ENCODE results near the gene SLC38A9.

SLC38A9 gene

GRCh38 chr5:55750499-55750898 is 38.4 kb upstream of the SLC38A9 start:
- no peak for TF ChIP-seq EZH2 (IDR thresholded peaks at IDR 0.05; ENCODE audit: borderline replicate concordance, low read depth, low read length, severe bottlenecking)
- TF ChIP-seq CTCF (IDR thresholded peaks at IDR 0.05; ENCODE audit: borderline replicate concordance, extremely low read depth, low read length, poor library complexity, severe bottlenecking): no peak
- H3K9me3 ChIP-seq (ENCODE audit: insufficient read depth, low read length, severe bottlenecking): no peaks in the 10 kb centered on the region
- no peak overlapping the region for H3K4me3 ChIP-seq (ENCODE audit: low read depth in 1 of 2, low read length in 2 of 2)
- no peak overlapping the region for H3K9ac ChIP-seq (ENCODE audit: low read depth, low read length)
- no peak overlapping the region for H3K27ac ChIP-seq (ENCODE audit: low read length)
- H3K36me3 ChIP-seq (ENCODE audit: insufficient read depth, low read length): no peaks in the 10 kb centered on the region
- no peaks in the 10 kb centered on the region for H3K79me2 ChIP-seq (ENCODE audit: insufficient read depth, low read length)
- ATAC-seq (ENCODE audit: insufficient read depth, low read depth): no peak
- H2AFZ ChIP-seq (ENCODE audit: low read depth, low read length): no peak overlapping the region
- H3K4me2 ChIP-seq (ENCODE audit: insufficient read depth, low read length): no peak overlapping the region
- DNase-seq: no peak
- H3K27me3 ChIP-seq (ENCODE audit: insufficient read depth, low read length, poor library complexity): peaks cover 2% of the 10 kb centered on the region
- no peaks in the 10 kb centered on the region for H4K20me1 ChIP-seq (ENCODE audit: insufficient read depth, low read length)
- no peaks in the 10 kb centered on the region for H3K4me1 ChIP-seq (ENCODE audit: insufficient read depth, low read length)

GRCh38 chr5:55750063-55750462 is 37.9 kb upstream of the SLC38A9 start:
- Histone ChIP-seq H4K20me1 (ENCODE audit: insufficient read depth, low read length) (no peaks in the 10 kb centered on the region), H3K79me2 (ENCODE audit: insufficient read depth, low read length) (no peaks in the 10 kb centered on the region), H3K4me3 (ENCODE audit: low read depth in 1 of 2, low read length in 2 of 2) (no peak overlapping the region), H3K36me3 (ENCODE audit: insufficient read depth, low read length) (no peaks in the 10 kb centered on the region), H3K9me3 (ENCODE audit: insufficient read depth, low read length, severe bottlenecking) (no peaks in the 10 kb centered on the region), H3K4me2 (ENCODE audit: insufficient read depth, low read length) (no peak overlapping the region), H3K4me1 (ENCODE audit: insufficient read depth, low read length) (no peaks in the 10 kb centered on the region), H3K9ac (ENCODE audit: low read depth, low read length) (no peak overlapping the region), H2AFZ (ENCODE audit: low read depth, low read length) (no peak overlapping the region), H3K27me3 (ENCODE audit: insufficient read depth, low read length, poor library complexity) (peaks cover 2% of the 10 kb centered on the region), H3K27ac (ENCODE audit: low read length) (no peak overlapping the region)
- ATAC-seq (ENCODE audit: insufficient read depth, low read depth) (no peak), DNase-seq (no peak)
- TF ChIP-seq CTCF (IDR thresholded peaks at IDR 0.05; ENCODE audit: borderline replicate concordance, extremely low read depth, low read length, poor library complexity, severe bottlenecking) (no peak), EZH2 (IDR thresholded peaks at IDR 0.05; ENCODE audit: borderline replicate concordance, low read depth, low read length, severe bottlenecking) (no peak)

- no peak for ATAC-seq (ENCODE audit: insufficient read depth, low read depth)
- peaks cover 2% of the 10 kb centered on the region for H3K27me3 ChIP-seq (ENCODE audit: insufficient read depth, low read length, poor library complexity)
- no peak overlapping the region for H3K27ac ChIP-seq (ENCODE audit: low read length)
- no peaks in the 10 kb centered on the region for H3K9me3 ChIP-seq (ENCODE audit: insufficient read depth, low read length, severe bottlenecking)
- no peak overlapping the region for H3K4me2 ChIP-seq (ENCODE audit: insufficient read depth, low read length)
- no peak overlapping the region for H2AFZ ChIP-seq (ENCODE audit: low read depth, low read length)
- no peaks in the 10 kb centered on the region for H3K79me2 ChIP-seq (ENCODE audit: insufficient read depth, low read length)
- no peak overlapping the region for H3K4me3 ChIP-seq (ENCODE audit: low read depth in 1 of 2, low read length in 2 of 2)
- no peaks in the 10 kb centered on the region for H3K4me1 ChIP-seq (ENCODE audit: insufficient read depth, low read length)
- no peaks in the 10 kb centered on the region for H3K36me3 ChIP-seq (ENCODE audit: insufficient read depth, low read length)
- H3K9ac ChIP-seq (ENCODE audit: low read depth, low read length): no peak overlapping the region
- no peak for DNase-seq
- no peak for TF ChIP-seq CTCF (IDR thresholded peaks at IDR 0.05; ENCODE audit: borderline replicate concordance, extremely low read depth, low read length, poor library complexity, severe bottlenecking)
- TF ChIP-seq EZH2 (IDR thresholded peaks at IDR 0.05; ENCODE audit: borderline replicate concordance, low read depth, low read length, severe bottlenecking): no peak
- no peaks in the 10 kb centered on the region for H4K20me1 ChIP-seq (ENCODE audit: insufficient read depth, low read length)
Observed at GRCh38 chr5:55749387-55749786, 37.3 kb upstream of the SLC38A9 start.

GRCh38 chr5:55747778-55748318 is 35.7 kb upstream of the SLC38A9 start:
- Histone ChIP-seq H3K4me3 (ENCODE audit: low read depth in 1 of 2, low read length in 2 of 2) (no peak overlapping the region), H3K4me1 (ENCODE audit: insufficient read depth, low read length) (no peaks in the 10 kb centered on the region), H3K36me3 (ENCODE audit: insufficient read depth, low read length) (no peaks in the 10 kb centered on the region), H3K79me2 (ENCODE audit: insufficient read depth, low read length) (no peaks in the 10 kb centered on the region), H4K20me1 (ENCODE audit: insufficient read depth, low read length) (no peaks in the 10 kb centered on the region), H3K4me2 (ENCODE audit: insufficient read depth, low read length) (no peak overlapping the region), H3K9me3 (ENCODE audit: insufficient read depth, low read length, severe bottlenecking) (no peaks in the 10 kb centered on the region), H3K27me3 (ENCODE audit: insufficient read depth, low read length, poor library complexity) (peaks cover 2% of the 10 kb centered on the region), H2AFZ (ENCODE audit: low read depth, low read length) (no peak overlapping the region), H3K27ac (ENCODE audit: low read length) (no peak overlapping the region), H3K9ac (ENCODE audit: low read depth, low read length) (no peak overlapping the region)
- no peak for ATAC-seq (ENCODE audit: insufficient read depth, low read depth)
- no peak for TF ChIP-seq CTCF (IDR thresholded peaks at IDR 0.05; ENCODE audit: borderline replicate concordance, extremely low read depth, low read length, poor library complexity, severe bottlenecking)
- TF ChIP-seq EZH2 (IDR thresholded peaks at IDR 0.05; ENCODE audit: borderline replicate concordance, low read depth, low read length, severe bottlenecking): no peak
- DNase-seq: no peak

All from DND-41 (cell line).